ENCODE results near the gene MARCHF2. TPM values are rescaled to one million over a fixed set of nuclear protein-coding genes. Genes with fewer than 3 reads are reported as not detected.

MARCHF2 gene
- total and polyA plus RNA-seq, 4 donors = 50.1 to 70.5 (median 61.7) TPM

DNA sequence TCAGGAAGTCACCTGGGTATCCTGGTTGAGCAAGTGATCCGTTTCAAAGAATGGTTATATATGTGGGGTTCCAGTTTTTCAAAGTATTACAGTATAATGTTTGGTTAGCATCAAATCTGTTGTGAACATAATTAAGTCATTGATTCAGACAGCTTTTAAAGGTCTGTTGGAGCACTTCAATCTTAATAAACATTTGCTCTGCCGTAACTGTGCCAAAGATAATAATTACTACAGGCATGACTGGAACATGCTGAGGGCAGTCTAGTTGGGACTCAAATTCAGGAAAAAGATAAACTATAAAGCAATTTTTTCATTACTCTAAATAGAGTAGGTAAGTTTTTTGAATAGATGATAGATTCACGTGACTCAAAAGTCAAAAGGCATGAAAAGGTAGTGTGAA, 55.0 kb downstream of the MARCHF2 start:
- no peaks in the 10 kb centered on the region for H3K9me3 ChIP-seq (ENCODE audit: control insufficient read depth, low read length)
- 63 to 64% methylated on average over 3 of the region's 3 CpGs for WGBS, 2 donors
- H3K4me3 ChIP-seq (ENCODE audit: low read length in 2 of 2) = no peak overlapping the region
- no peaks in the 10 kb centered on the region for H3K27me3 ChIP-seq (ENCODE audit: control insufficient read depth in 1 of 2, insufficient read depth in 2 of 2, low read length in 1 of 2)
- H3K36me3 ChIP-seq (ENCODE audit: control insufficient read depth in 1 of 2, insufficient read depth in 2 of 2, low read length in 1 of 2) = peaks cover 2 to 31% of the 10 kb centered on the region in 2 donors
- no peaks in the 10 kb centered on the region for H3K4me1 ChIP-seq (ENCODE audit: control insufficient read depth in 1 of 2, insufficient read depth in 2 of 2, low read length in 2 of 2)
- DNase-seq (no peak), ATAC-seq (ENCODE audit: low FRiP score) (no peak)
- intact Hi-C loops (cut with DNase I) = no loop called here
- H3K27ac ChIP-seq (ENCODE audit: low read depth in 1 of 2, low read length in 2 of 2) = no peak overlapping the region

DNA sequence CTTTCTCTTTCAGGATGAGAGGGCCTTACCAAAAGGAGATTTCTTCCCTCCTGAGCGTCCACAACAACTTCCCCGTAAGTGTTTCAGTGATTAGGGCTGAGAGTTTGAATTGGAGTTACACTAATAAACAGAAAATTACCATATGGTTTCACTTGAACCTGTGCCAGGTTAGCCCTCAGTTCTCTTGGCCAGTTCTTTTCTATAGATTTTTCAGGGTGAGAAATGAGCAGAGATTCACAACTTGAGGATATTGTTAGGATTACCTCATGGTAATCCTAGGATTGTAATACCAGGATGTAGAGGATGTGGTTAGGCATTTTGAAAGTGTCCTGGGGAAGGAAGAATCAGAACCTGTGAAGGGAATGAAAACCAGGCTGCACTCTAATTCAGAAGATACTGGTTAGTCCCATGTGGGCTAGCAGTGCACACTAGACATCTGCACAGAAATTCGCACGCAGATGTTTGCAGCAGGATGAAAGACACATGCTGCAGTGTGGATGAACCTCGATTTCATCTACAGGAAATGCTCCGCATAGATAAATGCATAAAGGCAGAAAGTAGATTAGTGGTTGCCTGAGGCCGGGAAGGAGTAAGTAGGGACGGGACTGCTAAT, 55.8 kb downstream of the MARCHF2 start:
- Histone ChIP-seq H3K4me3 (ENCODE audit: low read length in 2 of 2) (no peak overlapping the region), H3K27ac (ENCODE audit: low read depth in 1 of 2, low read length in 2 of 2) (no peak overlapping the region), H3K9me3 (ENCODE audit: control insufficient read depth, low read length) (no peaks in the 10 kb centered on the region), H3K36me3 (ENCODE audit: control insufficient read depth in 1 of 2, insufficient read depth in 2 of 2, low read length in 1 of 2) (peaks cover 2 to 28% of the 10 kb centered on the region in 2 donors), H3K4me1 (ENCODE audit: control insufficient read depth in 1 of 2, insufficient read depth in 2 of 2, low read length in 2 of 2) (no peaks in the 10 kb centered on the region), H3K27me3 (ENCODE audit: control insufficient read depth in 1 of 2, insufficient read depth in 2 of 2, low read length in 1 of 2) (no peaks in the 10 kb centered on the region)
- ATAC-seq (ENCODE audit: low FRiP score) = no peak
- intact Hi-C loops (cut with DNase I) = no loop called here
- WGBS, 2 donors = 90% methylated on average over 8 of the region's 8 CpGs
- DNase-seq = no peak

DNA sequence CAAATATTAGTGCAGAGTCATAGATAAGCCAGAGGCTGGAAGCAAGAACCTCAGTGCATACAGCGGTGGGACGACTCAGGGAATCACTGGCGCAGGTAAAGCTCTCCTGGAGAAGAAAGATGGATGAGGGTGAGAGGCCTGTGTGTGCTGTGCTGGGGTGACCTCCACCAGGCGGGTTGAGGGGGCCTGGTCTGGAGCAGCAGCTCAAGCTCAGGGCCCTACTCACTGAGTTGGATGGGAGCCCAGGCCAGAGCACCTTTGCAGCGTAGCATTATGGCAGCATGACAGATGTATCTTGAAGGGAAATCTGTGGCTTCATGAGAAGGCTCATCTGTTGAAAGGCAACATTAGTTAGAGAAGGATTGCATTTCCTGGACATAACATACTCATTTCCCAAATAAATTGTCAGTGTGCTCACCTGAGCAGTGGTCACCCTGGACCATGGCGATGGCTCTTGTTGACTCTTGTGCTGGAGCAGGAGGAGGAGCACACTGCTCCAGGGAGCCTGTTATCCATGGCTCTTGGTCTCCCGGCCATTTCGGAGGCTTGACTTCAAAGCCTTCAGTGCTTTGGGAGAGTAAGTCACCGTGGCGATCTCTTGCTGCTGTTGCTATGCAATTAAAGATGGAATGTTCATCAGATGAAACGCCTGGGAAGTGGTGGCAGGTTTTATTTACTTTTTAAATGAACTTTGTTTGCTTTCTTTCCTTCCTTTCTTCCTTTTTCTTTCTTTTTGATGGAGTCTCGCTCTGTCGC, 56.7 kb downstream of the MARCHF2 start:
- Histone ChIP-seq H3K4me3 (ENCODE audit: low read length in 2 of 2) (no peak overlapping the region), H3K9me3 (ENCODE audit: control insufficient read depth, low read length) (no peaks in the 10 kb centered on the region), H3K27ac (ENCODE audit: low read depth in 1 of 2, low read length in 2 of 2) (no peak overlapping the region), H3K27me3 (ENCODE audit: control insufficient read depth in 1 of 2, insufficient read depth in 2 of 2, low read length in 1 of 2) (no peaks in the 10 kb centered on the region), H3K4me1 (ENCODE audit: control insufficient read depth in 1 of 2, insufficient read depth in 2 of 2, low read length in 2 of 2) (no peaks in the 10 kb centered on the region), H3K36me3 (ENCODE audit: control insufficient read depth in 1 of 2, insufficient read depth in 2 of 2, low read length in 1 of 2) (peaks cover 2 to 30% of the 10 kb centered on the region in 2 donors)
- 85 to 86% methylated on average over 13 of the region's 13 CpGs for WGBS, 2 donors
- DNase-seq (no peak), ATAC-seq (ENCODE audit: low FRiP score) (no peak)
- intact Hi-C loops (cut with DNase I) = no loop called here

DNA sequence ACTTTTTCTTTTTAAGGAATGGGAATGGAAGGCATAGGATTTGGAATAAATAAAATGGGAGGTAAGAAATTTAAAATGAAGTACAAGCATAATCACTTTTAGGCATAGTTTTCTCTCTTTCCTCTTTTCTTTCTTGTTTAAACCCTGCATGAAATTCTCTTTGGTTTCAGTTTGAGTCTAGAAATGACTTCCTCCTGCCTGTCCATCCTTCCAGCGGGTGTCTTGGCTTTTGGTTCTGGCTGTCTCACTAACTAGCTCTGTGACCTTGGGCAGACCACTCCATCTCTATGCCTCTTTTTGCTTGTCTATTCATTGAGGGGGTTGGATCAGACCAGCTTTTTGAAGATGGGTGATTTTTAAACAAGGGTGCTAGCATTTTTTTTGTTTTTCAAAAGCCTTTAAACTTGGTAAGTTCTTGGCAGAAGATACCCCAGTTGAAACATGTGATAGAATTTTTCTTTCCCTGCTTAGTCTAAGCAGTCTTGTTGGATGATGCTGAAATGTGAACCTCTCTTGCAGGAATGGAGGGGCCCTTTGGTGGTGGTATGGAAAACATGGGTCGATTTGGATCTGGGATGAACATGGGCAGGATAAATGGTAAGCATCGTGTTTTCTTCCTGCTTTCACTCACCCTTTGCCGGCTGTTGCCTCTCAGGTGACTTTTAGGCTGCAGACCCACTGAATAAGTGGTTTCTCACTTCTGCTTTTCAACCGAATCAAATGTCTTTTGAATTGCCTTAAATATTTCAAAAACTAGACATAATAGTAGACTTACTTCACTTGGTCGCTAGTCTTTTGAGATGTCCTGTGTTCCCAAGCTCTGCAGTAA, 60.8 kb downstream of the MARCHF2 start:
- 81 to 83% methylated on average over 6 of the region's 6 CpGs for WGBS, 2 donors

DNA sequence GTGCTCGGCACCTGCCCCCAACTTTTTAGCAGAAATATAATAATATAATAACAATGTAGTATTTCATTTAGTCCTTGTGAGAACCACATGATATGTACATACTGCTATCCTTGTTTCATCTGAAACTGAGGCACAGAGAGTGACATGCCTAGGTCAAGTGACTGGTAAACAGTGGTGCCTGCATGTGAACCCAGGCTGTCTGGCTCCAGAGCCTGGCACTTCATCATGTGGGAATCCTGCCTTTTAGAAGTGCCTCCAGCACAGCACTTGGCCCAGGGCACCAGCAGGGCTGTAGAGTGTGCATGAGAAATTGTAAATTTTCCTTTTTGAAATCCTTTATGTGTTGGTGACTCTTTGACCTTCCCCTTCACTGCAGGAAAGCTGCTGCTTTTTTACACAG, 61.9 kb downstream of the MARCHF2 start:
- Histone ChIP-seq H3K4me3 (ENCODE audit: low read length in 2 of 2) (no peak overlapping the region), H3K9me3 (ENCODE audit: control insufficient read depth, low read length) (no peaks in the 10 kb centered on the region), H3K27ac (ENCODE audit: low read depth in 1 of 2, low read length in 2 of 2) (no peak overlapping the region), H3K27me3 (ENCODE audit: control insufficient read depth in 1 of 2, insufficient read depth in 2 of 2, low read length in 1 of 2) (no peaks in the 10 kb centered on the region), H3K36me3 (ENCODE audit: control insufficient read depth in 1 of 2, insufficient read depth in 2 of 2, low read length in 1 of 2) (peaks cover 0 to 11% of the 10 kb centered on the region in 2 donors), H3K4me1 (ENCODE audit: control insufficient read depth in 1 of 2, insufficient read depth in 2 of 2, low read length in 2 of 2) (no peaks in the 10 kb centered on the region)
- DNase-seq = no peak
- intact Hi-C loops (cut with DNase I) = no loop called here
- no peak for ATAC-seq (ENCODE audit: low FRiP score)
- 83 to 85% methylated on average over 1 of the region's 1 CpG for WGBS, 2 donors

More for the DNA sequence above, 60.8 kb downstream of the MARCHF2 start:
- intact Hi-C loops (cut with DNase I) = no loop called here
- no peak overlapping the region for H3K27ac ChIP-seq (ENCODE audit: low read depth in 1 of 2, low read length in 2 of 2)
- ATAC-seq (ENCODE audit: low FRiP score) (no peak), DNase-seq (no peak)
- no peak overlapping the region for H3K4me3 ChIP-seq (ENCODE audit: low read length in 2 of 2)
- no peaks in the 10 kb centered on the region for H3K4me1 ChIP-seq (ENCODE audit: control insufficient read depth in 1 of 2, insufficient read depth in 2 of 2, low read length in 2 of 2)
- H3K27me3 ChIP-seq (ENCODE audit: control insufficient read depth in 1 of 2, insufficient read depth in 2 of 2, low read length in 1 of 2) = no peaks in the 10 kb centered on the region
- H3K36me3 ChIP-seq (ENCODE audit: control insufficient read depth in 1 of 2, insufficient read depth in 2 of 2, low read length in 1 of 2) = peaks cover 2 to 18% of the 10 kb centered on the region in 2 donors
- no peaks in the 10 kb centered on the region for H3K9me3 ChIP-seq (ENCODE audit: control insufficient read depth, low read length)

DNA sequence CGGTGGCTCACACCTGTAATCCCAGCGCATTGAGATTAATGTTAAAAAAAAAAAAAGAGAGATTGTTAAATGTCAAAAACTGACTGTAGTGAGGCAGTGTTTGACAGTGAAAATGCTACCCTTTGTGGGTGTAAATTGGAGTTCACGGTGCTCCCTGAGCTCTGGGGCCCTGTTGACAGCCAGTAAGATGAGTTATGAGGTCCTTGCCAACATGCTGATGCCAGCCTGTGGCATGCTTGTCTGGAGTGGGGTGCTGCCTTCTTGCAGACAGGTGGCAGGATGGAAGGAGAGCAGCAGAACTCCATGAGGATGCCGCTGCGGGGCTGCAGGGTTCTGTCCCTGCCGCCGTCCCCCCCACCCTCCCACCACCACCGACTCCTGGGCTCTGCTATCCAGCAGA, 63.4 kb downstream of the MARCHF2 start:
- DNase-seq (no peak), ATAC-seq (ENCODE audit: low FRiP score) (no peak)
- Histone ChIP-seq H3K27ac (ENCODE audit: low read depth in 1 of 2, low read length in 2 of 2) (no peak overlapping the region), H3K27me3 (ENCODE audit: control insufficient read depth in 1 of 2, insufficient read depth in 2 of 2, low read length in 1 of 2) (no peaks in the 10 kb centered on the region), H3K9me3 (ENCODE audit: control insufficient read depth, low read length) (no peaks in the 10 kb centered on the region), H3K4me3 (ENCODE audit: low read length in 2 of 2) (no peak overlapping the region), H3K36me3 (ENCODE audit: control insufficient read depth in 1 of 2, insufficient read depth in 2 of 2, low read length in 1 of 2) (peaks cover 0 to 5% of the 10 kb centered on the region in 2 donors), H3K4me1 (ENCODE audit: control insufficient read depth in 1 of 2, insufficient read depth in 2 of 2, low read length in 2 of 2) (no peaks in the 10 kb centered on the region)
- intact Hi-C loops (cut with DNase I) = no loop called here
- 76 to 77% methylated on average over 8 of the region's 8 CpGs for WGBS, 2 donors

DNA sequence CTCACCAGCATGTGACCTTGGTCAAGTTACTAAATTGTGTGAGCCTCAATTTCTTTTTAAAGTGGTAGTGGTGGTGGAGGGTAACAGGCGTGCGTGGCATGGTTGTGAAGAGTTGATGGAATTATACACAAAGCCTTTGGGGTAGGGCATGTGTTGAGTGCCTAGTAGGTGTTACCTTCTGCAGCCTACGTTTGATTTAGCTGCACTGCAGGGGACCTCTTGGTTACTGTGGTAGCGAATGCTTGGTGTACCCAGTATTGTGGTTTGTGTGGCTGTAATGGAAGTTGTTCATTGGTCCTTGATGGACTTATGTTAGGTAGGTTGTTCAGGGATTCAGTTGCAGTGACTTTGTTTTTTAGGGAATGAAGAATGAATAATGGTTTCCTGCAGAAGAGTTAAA, 64.8 kb downstream of the MARCHF2 start:
- 70 to 74% methylated on average over 4 of the region's 4 CpGs for WGBS, 2 donors
- H3K27me3 ChIP-seq (ENCODE audit: control insufficient read depth in 1 of 2, insufficient read depth in 2 of 2, low read length in 1 of 2) = no peaks in the 10 kb centered on the region
- peak overlapping the region in 1 of 2 donors; percentile 18 for H3K27ac ChIP-seq (ENCODE audit: low read depth in 1 of 2, low read length in 2 of 2)
- intact Hi-C loops (cut with DNase I) = no loop called here
- no peak overlapping the region for H3K4me3 ChIP-seq (ENCODE audit: low read length in 2 of 2)
- H3K4me1 ChIP-seq (ENCODE audit: control insufficient read depth in 1 of 2, insufficient read depth in 2 of 2, low read length in 2 of 2) = no peaks in the 10 kb centered on the region
- DNase-seq (no peak), ATAC-seq (ENCODE audit: low FRiP score) (no peak)
- H3K36me3 ChIP-seq (ENCODE audit: control insufficient read depth in 1 of 2, insufficient read depth in 2 of 2, low read length in 1 of 2) = peaks cover 0 to 3% of the 10 kb centered on the region in 2 donors
- H3K9me3 ChIP-seq (ENCODE audit: control insufficient read depth, low read length) = no peaks in the 10 kb centered on the region

DNA sequence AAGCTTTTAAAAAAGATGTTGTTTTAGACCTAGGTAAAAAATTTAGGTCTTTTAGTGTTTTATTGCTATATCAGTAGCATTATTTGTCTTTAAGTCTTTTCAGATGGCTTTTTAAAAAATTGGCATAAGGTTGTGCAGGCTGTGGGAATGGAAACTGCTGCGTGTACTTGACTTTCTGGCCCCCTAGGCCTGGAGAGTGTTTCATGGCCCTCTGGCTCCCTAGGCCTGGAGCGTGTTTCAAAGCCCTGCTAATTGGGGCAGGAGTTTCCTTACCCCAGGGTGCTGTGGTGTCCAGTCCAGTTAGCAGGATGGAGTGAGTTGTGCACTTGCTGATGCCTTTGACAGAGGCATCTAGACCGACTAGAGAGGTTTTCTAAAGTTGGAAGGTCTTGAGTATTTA, 65.5 kb downstream of the MARCHF2 start:
- no peak for DNase-seq
- no peaks in the 10 kb centered on the region for H3K4me1 ChIP-seq (ENCODE audit: control insufficient read depth in 1 of 2, insufficient read depth in 2 of 2, low read length in 2 of 2)

More for the DNA sequence above, 65.5 kb downstream of the MARCHF2 start:
- no peak overlapping the region for H3K4me3 ChIP-seq (ENCODE audit: low read length in 2 of 2)
- H3K36me3 ChIP-seq (ENCODE audit: control insufficient read depth in 1 of 2, insufficient read depth in 2 of 2, low read length in 1 of 2) = peaks cover 0 to 3% of the 10 kb centered on the region in 2 donors
- H3K27ac ChIP-seq (ENCODE audit: low read depth in 1 of 2, low read length in 2 of 2) = no peak overlapping the region
- H3K27me3 ChIP-seq (ENCODE audit: control insufficient read depth in 1 of 2, insufficient read depth in 2 of 2, low read length in 1 of 2) = no peaks in the 10 kb centered on the region
- peak; percentile 53 for ATAC-seq (ENCODE audit: low FRiP score)
- intact Hi-C loops (cut with DNase I) = no loop called here
- H3K9me3 ChIP-seq (ENCODE audit: control insufficient read depth, low read length) = no peaks in the 10 kb centered on the region
- WGBS, 2 donors = 39 to 51% methylated on average over 3 of the region's 3 CpGs

Data from aorta (tissue), 5 donors.